ENCODE results near the gene LSM5.

DNA sequence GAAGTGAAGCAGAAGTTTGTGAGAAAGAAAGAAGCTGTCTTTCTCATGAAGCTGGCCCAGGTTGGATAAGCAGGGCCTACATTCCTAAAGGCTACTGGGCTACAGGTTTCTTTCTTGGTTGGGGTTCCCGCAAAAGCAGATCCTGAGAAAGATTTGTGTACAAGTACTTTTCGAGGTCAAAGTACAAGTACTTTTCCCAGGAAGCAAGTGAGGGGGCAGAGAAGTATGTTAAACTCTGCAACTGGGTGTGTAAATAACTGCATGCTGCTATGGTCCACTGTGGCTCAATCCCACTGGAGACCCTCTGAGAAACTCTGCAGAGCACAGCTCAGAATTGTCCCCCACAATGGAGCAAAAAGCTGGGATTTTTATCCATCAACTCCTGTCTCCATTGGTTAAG lies 28.7 kb downstream of the LSM5 start:
- TF ChIP-seq RAD21 (IDR thresholded peaks at IDR 0.05; ENCODE audit: low read depth) (no peak), SP1 (IDR thresholded peaks at IDR 0.05; ENCODE audit: low read depth) (no peak), POLR2A (IDR thresholded peaks at IDR 0.05; ENCODE audit: borderline replicate concordance, extremely low read depth, insufficient read depth, insufficient read length) (no peak), TCF7L2 (IDR thresholded peaks at IDR 0.05; ENCODE audit: borderline replicate concordance, extremely low read depth, insufficient read depth, insufficient read length) (no peak), FOSL1 (IDR thresholded peaks at IDR 0.05; ENCODE audit: low read depth) (no peak), EZH2 (IDR thresholded peaks at IDR 0.05) (no peak)
- TF ChIP-seq, protein P1, sequence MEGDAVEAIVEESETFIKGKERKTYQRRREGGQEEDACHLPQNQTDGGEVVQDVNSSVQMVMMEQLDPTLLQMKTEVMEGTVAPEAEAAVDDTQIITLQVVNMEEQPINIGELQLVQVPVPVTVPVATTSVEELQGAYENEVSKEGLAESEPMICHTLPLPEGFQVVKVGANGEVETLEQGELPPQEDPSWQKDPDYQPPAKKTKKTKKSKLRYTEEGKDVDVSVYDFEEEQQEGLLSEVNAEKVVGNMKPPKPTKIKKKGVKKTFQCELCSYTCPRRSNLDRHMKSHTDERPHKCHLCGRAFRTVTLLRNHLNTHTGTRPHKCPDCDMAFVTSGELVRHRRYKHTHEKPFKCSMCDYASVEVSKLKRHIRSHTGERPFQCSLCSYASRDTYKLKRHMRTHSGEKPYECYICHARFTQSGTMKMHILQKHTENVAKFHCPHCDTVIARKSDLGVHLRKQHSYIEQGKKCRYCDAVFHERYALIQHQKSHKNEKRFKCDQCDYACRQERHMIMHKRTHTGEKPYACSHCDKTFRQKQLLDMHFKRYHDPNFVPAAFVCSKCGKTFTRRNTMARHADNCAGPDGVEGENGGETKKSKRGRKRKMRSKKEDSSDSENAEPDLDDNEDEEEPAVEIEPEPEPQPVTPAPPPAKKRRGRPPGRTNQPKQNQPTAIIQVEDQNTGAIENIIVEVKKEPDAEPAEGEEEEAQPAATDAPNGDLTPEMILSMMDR (IDR thresholded peaks at IDR 0.05 in 2 of 3, conservative IDR thresholded peaks at IDR 0.05 in 1 of 3; ENCODE audit: borderline replicate concordance in 1 of 3, insufficient read depth in 1 of 3, low read depth in 2 of 3, low read length in 2 of 3), result no peak

Measured in HCT116 (cell line).